ENCODE measurements around the gene TFF3. TPM values are rescaled to one million over a fixed set of nuclear protein-coding genes. Genes with fewer than 3 reads are reported as not detected.

Gene TFF3
- total and polyA plus RNA-seq, 2 of the 13 experiments (the other 11 are each of a cell fraction or from before 2014, with no cell fraction given) = 14.2 to 26.9 TPM

DNA sequence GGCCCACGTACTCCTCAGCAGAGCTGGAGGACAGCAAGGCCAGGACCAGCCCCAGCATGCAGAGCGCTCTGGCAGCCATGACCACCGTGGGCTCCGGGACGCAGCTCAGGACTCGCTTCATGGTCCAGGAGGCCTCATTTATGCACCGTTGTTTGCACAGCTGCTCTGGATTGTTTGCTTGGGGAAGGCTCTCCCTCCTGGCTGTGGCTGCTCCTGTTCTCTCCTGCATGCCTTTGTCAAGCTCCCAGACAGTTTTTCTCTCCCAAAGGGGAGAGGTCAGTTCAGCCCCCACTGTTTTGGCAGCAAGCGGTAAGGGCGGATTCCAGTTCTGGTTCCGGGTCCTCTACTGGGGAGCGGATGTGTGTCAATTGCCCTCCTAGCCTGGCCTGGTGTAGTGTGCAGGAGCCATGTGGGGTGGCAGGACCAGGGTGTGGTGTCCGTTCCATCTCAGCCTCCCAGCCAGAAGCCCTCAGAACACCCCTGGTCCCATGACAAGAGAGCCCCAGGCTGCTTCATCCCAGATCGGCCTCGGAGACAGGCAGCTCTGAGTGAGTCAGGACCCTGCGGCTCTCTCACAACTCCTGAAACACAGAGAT is at the start of gene TFF3 (continued):
- TF ChIP-seq, protein P1, sequence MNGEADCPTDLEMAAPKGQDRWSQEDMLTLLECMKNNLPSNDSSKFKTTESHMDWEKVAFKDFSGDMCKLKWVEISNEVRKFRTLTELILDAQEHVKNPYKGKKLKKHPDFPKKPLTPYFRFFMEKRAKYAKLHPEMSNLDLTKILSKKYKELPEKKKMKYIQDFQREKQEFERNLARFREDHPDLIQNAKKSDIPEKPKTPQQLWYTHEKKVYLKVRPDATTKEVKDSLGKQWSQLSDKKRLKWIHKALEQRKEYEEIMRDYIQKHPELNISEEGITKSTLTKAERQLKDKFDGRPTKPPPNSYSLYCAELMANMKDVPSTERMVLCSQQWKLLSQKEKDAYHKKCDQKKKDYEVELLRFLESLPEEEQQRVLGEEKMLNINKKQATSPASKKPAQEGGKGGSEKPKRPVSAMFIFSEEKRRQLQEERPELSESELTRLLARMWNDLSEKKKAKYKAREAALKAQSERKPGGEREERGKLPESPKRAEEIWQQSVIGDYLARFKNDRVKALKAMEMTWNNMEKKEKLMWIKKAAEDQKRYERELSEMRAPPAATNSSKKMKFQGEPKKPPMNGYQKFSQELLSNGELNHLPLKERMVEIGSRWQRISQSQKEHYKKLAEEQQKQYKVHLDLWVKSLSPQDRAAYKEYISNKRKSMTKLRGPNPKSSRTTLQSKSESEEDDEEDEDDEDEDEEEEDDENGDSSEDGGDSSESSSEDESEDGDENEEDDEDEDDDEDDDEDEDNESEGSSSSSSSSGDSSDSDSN (CRISPR knock-in tag; IDR thresholded peaks at IDR 0.05) = peak; percentile 40
- no peak for TF ChIP-seq PPARG (CRISPR knock-in tag; conservative IDR thresholded peaks at IDR 0.05)
- TF ChIP-seq ZNF713 (CRISPR knock-in tag; IDR thresholded peaks at IDR 0.05) = no peak
- TF ChIP-seq, protein P2, sequence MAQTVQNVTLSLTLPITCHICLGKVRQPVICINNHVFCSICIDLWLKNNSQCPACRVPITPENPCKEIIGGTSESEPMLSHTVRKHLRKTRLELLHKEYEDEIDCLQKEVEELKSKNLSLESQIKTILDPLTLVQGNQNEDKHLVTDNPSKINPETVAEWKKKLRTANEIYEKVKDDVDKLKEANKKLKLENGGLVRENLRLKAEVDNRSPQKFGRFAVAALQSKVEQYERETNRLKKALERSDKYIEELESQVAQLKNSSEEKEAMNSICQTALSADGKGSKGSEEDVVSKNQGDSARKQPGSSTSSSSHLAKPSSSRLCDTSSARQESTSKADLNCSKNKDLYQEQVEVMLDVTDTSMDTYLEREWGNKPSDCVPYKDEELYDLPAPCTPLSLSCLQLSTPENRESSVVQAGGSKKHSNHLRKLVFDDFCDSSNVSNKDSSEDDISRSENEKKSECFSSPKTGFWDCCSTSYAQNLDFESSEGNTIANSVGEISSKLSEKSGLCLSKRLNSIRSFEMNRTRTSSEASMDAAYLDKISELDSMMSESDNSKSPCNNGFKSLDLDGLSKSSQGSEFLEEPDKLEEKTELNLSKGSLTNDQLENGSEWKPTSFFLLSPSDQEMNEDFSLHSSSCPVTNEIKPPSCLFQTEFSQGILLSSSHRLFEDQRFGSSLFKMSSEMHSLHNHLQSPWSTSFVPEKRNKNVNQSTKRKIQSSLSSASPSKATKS (CRISPR knock-in tag; IDR thresholded peaks at IDR 0.05) = no peak
- no peak for TF ChIP-seq ISX (CRISPR knock-in tag; conservative IDR thresholded peaks at IDR 0.05)
- TF ChIP-seq, protein P3, sequence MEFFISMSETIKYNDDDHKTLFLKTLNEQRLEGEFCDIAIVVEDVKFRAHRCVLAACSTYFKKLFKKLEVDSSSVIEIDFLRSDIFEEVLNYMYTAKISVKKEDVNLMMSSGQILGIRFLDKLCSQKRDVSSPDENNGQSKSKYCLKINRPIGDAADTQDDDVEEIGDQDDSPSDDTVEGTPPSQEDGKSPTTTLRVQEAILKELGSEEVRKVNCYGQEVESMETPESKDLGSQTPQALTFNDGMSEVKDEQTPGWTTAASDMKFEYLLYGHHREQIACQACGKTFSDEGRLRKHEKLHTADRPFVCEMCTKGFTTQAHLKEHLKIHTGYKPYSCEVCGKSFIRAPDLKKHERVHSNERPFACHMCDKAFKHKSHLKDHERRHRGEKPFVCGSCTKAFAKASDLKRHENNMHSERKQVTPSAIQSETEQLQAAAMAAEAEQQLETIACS (CRISPR knock-in tag; IDR thresholded peaks at IDR 0.05) = no peak
- no peak for TF ChIP-seq TAF15 (IDR thresholded peaks at IDR 0.05; ENCODE audit: low read depth, low read length, poor library complexity, severe bottlenecking)
- TF ChIP-seq, protein P4, sequence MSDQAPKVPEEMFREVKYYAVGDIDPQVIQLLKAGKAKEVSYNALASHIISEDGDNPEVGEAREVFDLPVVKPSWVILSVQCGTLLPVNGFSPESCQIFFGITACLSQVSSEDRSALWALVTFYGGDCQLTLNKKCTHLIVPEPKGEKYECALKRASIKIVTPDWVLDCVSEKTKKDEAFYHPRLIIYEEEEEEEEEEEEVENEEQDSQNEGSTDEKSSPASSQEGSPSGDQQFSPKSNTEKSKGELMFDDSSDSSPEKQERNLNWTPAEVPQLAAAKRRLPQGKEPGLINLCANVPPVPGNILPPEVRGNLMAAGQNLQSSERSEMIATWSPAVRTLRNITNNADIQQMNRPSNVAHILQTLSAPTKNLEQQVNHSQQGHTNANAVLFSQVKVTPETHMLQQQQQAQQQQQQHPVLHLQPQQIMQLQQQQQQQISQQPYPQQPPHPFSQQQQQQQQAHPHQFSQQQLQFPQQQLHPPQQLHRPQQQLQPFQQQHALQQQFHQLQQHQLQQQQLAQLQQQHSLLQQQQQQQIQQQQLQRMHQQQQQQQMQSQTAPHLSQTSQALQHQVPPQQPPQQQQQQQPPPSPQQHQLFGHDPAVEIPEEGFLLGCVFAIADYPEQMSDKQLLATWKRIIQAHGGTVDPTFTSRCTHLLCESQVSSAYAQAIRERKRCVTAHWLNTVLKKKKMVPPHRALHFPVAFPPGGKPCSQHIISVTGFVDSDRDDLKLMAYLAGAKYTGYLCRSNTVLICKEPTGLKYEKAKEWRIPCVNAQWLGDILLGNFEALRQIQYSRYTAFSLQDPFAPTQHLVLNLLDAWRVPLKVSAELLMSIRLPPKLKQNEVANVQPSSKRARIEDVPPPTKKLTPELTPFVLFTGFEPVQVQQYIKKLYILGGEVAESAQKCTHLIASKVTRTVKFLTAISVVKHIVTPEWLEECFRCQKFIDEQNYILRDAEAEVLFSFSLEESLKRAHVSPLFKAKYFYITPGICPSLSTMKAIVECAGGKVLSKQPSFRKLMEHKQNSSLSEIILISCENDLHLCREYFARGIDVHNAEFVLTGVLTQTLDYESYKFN (CRISPR knock-in tag; conservative IDR thresholded peaks at IDR 0.05) = peak; percentile 69; the same call in 1 of the 2 replicates
- TF ChIP-seq ZNF546 (CRISPR knock-in tag; conservative IDR thresholded peaks at IDR 0.05) = 0 out of 2 replicates have a peak, but pooled peaks have one; percentile 31
- no peak for TF ChIP-seq NR3C1 (CRISPR knock-in tag; IDR thresholded peaks at IDR 0.05)
- no peak for TF ChIP-seq HNRNPUL1 (IDR thresholded peaks at IDR 0.05; ENCODE audit: low read depth, low read length)
- no peak for TF ChIP-seq WIZ (CRISPR knock-in tag; IDR thresholded peaks at IDR 0.05)
- TF ChIP-seq, protein P5, sequence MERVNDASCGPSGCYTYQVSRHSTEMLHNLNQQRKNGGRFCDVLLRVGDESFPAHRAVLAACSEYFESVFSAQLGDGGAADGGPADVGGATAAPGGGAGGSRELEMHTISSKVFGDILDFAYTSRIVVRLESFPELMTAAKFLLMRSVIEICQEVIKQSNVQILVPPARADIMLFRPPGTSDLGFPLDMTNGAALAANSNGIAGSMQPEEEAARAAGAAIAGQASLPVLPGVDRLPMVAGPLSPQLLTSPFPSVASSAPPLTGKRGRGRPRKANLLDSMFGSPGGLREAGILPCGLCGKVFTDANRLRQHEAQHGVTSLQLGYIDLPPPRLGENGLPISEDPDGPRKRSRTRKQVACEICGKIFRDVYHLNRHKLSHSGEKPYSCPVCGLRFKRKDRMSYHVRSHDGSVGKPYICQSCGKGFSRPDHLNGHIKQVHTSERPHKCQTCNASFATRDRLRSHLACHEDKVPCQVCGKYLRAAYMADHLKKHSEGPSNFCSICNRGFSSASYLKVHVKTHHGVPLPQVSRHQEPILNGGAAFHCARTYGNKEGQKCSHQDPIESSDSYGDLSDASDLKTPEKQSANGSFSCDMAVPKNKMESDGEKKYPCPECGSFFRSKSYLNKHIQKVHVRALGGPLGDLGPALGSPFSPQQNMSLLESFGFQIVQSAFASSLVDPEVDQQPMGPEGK (CRISPR knock-in tag; IDR thresholded peaks at IDR 0.05) = peak; percentile 87
- TF ChIP-seq, protein P6, sequence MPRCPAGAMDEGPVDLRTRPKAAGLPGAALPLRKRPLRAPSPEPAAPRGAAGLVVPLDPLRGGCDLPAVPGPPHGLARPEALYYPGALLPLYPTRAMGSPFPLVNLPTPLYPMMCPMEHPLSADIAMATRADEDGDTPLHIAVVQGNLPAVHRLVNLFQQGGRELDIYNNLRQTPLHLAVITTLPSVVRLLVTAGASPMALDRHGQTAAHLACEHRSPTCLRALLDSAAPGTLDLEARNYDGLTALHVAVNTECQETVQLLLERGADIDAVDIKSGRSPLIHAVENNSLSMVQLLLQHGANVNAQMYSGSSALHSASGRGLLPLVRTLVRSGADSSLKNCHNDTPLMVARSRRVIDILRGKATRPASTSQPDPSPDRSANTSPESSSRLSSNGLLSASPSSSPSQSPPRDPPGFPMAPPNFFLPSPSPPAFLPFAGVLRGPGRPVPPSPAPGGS (CRISPR knock-in tag; IDR thresholded peaks at IDR 0.05) = no peak
- TF ChIP-seq ZSCAN12 (CRISPR knock-in tag; IDR thresholded peaks at IDR 0.05) = no peak
- TF ChIP-seq SRSF9 (IDR thresholded peaks at IDR 0.05; ENCODE audit: borderline replicate concordance, insufficient read depth, low read depth, low read length, poor library complexity, severe bottlenecking) = no peak
